HG03095 (cell line): ENCODE data around the gene TMEM9B.
"Not testable (repeated sequence)": the region's sequence is repeated elsewhere in the genome, so short reads cannot be mapped to it uniquely, and the experiment has no call there.

Experiments
- ATAC-seq: cut with Tn5 transposase; IDR thresholded peaks from one replicate; pipeline ENCODE4 v1.9.1; 2021; ENCODE audit warnings: moderate library complexity; ENCODE audit not compliant: unreplicated experiment

Gene TMEM9B

DNA sequence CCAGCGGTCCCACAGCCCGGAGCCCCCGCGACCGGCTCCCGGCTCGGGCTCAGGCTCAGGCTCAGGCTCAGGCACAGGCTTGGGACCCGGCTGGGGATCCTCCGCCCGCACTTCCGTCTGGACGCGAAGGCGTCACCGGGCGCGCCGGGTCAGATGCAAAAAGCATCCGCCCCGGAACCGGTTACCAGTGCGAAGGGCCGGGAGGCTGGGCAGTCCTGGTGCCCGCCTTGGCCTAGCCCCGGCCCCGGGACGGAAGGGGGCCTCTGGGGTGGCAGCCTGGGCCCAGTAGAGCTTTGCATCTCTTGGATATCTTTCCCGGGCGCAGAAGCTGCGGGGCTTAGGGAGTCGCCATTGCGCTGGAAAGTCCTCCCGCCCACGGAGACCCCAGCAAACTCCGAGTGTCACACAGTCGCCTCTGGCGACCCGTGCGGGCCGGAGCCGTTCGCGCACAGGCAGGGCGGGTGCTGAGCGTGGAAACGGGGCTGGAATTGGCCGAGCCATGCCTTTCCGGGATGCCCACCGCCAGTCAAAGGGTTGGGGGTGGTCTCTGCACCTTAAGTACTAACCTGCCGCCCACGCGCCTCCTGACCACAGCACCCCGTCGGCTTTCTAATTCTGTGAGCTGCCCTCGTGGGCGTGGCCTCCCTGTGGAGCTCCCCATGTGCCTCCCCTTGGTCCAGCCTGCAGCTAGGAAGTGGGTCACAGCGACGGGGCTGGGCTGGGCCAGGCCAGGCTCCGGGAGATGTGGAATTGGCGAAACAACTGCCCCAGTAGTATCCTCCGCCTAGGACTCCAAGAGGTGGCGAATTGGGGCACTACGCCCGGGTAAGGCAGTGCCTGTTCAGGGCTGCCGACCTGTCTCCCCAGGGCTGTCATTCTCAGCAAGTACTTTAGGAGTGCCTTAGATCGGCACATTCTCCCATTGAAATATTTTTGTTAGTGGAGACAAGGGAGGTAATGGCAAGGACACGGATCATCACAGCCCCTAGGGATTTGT, at the start of gene TMEM9B:
TSS of gene TMEM9B (minus strand) at position 119 of the 997 bp plus-strand sequence. CDS start 129 bp downstream, outside the sequence.
- peak; percentile 84 for ATAC-seq

DNA sequence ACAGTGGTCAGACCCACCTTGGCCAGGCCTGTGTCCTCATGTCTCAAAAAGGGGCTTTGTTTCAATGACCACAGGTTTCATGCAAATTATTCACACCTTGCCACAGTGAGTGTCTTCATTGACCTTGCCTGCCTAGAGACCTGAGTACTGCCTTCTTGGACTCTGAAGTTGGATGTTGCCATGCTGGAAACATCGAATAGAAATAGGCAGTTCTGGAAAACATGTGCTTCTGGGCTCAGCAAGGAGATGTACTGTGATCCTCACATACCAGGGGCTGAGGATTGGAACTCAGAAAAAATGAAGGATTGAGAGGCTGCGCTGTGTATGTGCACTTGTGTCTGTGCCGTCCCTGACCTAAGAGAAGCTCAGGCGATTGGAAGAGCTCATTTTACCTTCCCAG, 49.1 kb upstream of the TMEM9B start:
- no peak for ATAC-seq

- not testable (repeated sequence) for ATAC-seq
These were observed 45.3 kb upstream of the TMEM9B start for GRCh38 chr11:9009538-9009937.

DNA sequence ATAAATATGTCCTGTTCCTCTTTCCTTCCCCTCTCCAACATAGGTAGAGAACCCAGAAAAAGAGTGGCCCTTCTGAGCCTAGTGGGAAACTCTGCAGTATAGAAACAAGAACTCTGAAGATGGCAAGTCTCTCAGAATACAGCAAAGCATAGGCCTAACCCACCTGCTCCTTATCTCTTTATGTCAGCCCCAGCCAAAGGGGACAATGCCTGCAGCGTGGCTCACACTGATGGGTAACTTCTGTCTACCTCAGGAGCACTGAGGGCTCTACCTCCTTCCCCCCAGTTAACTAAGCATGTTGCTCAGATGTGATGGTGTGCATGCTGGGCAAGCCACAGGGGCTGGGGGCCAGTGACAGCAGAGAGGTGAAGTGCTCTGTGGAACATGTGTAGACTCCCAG, 44.4 kb upstream of the TMEM9B start:
- no peak for ATAC-seq

GRCh38 chr11:9008011-9008550, 43.8 kb upstream of the TMEM9B start:
- no peak for ATAC-seq

GRCh38 chr11:9005087-9005486, 40.8 kb upstream of the TMEM9B start:
- ATAC-seq, result no peak

DNA sequence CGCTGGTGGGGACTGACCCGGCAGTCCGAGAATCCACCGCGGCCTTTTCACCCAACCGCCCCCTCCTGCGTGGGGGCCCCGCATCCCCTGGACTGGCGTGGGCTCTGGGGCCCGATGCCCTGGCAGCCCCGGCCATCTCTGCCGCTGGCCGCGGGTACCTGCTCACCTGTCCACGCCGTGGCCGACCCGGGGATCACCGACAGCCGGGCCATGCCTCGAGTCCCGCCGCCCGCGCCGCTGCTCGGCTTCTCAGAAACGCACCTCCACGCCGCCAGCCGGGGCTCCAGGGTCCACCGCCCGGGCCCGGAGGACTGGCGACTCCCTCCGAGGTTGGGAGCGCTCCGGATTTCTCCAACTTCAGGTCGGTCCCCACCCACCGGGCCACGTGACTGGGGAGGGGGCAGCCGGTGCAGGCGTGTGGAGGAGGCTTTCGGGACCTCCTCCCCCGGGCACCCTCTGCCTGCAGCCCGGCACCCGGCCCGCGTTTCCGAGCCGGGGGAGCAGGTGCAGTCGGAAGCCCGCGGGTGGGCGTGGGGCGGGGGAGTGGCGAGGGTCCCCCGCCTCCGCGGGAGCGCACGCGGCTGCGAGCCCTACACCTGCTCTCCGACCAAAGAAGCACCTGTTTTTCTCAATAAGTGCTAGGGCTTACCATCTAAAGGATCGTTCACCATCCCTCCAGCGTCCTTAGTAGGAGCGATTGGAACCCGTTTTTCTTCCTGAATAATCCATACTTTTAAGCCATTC, 40.1 kb upstream of the TMEM9B start:
- no peak for ATAC-seq

- ATAC-seq, result no peak
These were observed 39.4 kb upstream of the TMEM9B start, which contains the start of gene NRIP3 for GRCh38 chr11:9003573-9004182. TSS of gene NRIP3 (minus strand) at chr11:9004001. CDS start at chr11:9003935, 66 bp downstream.

DNA sequence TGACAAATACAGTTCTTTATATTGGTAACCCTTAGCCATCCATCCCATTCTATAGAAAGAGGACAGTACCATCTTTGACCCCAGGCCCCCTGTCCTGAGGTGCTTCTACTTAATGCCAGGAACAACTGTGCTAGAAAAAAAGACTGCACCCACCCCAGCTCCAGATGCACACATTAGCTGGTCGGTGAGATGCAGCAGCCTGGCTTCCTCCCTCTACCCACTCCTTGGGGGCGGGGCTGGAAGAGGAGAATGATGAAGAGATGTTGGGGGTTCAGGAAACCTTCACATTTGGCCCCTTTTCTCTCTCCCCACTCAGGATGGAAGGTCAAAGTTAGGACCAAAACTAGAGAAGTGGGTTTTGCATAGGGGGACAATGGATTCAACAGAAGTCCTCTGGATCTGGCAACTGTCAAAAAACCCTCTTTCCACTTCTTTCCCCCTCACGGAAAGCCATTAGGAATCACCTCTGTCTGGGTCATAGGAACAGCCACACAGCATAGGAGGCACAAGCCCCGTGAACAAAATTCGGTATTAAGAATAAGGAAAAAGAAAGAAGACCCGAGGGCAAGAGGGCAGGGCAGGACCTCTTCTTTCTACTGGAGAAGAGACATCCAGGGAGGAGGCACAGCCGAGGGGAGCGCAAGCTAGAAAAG, 38.8 kb upstream of the TMEM9B start:
- ATAC-seq, result no peak

DNA sequence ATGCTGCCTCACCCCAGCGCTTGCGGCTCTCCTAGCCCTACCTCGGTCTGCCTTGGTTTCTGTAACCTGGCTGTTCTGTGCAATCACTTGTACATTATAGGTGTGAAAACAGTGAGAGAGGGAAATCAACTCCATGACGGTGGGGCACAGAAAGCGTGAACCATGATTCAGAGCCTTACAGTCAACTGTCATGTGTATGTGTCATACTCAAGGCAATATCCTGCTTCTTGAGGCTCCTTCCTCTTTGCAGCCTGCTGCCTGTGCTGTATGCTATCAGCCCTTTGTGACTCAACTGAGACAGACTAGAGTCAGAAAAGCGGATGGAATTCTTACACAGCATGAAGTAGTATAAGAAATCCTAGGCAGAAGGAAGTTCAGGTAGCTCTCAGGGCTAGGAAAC, 37.5 kb upstream of the TMEM9B start:
- ATAC-seq, result no peak

DNA sequence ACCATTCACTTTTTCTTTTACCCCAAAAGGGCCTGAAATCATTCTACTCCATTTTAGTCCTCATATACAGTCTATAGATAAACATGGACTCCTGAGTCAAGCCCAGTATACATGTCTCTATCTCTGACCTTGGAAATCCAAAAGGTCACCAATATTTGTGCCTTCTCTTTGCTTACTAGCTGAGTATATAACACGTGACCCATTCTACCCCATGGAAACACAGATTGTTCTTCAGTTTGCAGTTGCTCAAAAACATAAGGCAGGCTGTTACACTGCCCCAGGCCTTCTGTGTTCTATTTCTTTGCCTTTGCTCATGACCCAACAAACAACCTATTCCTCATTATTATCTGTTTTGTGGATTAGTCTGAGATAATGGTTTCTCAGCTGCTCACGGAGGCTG, 33.8 kb upstream of the TMEM9B start:
- no peak for ATAC-seq

GRCh38 chr11:8997451-8997850, 33.2 kb upstream of the TMEM9B start:
- no peak for ATAC-seq

DNA sequence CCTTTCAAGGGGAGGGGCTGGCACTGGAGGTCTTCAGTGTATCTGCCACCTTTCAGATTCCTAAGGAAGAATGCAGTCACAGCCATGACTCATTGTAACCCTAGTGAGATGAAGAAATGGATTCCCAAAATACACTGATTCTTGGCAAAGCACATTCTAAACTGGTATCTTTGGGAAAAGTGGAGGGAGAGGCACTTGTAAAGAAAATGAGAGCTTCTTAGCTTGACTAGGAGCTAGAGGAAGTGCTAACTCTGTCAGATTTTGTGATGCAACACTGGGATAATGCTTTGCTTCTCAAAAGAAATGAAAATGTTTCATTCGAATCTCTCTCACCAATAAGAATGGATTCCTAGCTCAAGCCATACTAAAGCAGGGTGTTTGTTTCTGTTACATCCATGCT, 25.2 kb upstream of the TMEM9B start:
- ATAC-seq, result no peak

DNA sequence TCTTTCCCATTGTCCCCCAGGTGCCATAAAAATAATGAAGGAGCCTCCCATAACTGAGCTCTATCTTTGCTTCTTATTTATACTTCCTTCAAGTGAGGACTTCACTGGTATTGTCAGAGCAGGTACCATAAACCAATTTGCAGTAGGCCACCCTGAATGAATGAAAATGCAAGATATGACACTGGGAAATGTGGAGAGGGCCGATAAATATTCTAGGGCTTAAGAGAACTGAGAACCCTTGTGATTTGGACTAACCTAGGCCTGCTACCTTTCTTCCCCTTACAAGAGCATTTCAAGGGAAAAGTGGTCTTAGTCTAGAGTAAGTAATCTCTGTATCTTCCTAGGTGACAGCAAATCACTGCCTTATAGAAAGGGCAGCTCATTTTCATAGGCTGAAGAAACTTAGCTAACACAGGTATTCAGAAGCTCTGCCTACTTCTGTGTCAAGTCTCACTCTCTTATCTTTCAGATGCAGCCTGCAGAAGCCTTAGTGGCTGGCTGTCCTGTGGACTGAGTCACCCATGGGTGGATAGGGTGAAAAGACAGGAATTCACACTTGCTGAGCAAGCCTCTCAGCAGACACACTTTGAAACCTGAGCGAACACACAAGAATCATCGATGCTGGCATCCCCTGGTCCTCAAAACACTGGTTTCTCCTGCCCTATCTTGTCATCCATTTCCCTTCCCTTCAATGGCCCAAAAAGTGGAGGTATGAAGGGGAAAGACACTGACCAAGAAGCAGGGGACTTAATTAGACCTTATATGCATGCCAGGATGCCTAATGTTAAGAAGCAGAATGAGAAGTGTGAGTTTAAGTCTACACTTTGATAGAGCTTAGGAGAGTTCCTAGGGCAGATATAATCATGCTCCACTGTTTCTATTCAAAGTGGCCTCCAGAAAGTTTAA, 24.3 kb upstream of the TMEM9B start:
- no peak for ATAC-seq

DNA sequence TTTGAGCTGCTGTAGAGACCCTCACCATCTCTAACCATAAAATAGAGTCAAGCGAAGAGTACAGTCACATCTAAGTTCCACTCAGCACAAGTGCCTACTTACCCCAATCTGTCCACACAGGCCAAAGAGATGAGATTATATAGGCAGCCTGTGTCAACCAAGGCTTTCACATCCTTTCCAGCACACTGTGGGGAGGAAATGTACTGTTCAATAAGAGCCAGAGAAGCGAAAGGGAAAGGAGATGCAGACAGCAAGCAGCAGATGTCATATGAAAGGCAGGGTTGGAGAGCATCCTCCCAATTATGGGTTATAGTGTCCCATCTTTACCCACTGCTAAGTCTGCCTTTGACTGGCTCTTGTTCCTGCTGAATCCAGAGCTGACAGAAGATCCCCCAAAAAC, 23.2 kb upstream of the TMEM9B start:
- ATAC-seq, result no peak

DNA sequence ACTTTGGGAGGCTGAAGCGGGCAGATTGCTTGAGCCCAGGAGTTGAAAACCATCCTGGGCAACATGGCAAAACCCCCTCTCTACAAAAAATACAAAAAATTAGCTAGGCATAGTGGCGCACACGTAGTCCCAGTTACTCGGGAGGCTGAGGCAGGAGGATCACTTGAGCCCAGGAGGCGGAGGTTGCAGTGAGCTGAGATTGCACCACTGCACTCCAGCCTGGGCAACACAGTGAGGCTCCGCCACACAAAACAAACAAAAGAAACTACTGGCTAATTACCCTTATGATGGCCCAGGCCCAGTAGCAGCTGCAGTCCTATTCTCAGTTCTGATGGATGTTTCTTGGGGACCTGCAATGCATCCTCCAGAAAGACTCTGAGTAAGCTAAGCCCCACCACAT, 22.5 kb upstream of the TMEM9B start:
- ATAC-seq, result not testable (repeated sequence)

DNA sequence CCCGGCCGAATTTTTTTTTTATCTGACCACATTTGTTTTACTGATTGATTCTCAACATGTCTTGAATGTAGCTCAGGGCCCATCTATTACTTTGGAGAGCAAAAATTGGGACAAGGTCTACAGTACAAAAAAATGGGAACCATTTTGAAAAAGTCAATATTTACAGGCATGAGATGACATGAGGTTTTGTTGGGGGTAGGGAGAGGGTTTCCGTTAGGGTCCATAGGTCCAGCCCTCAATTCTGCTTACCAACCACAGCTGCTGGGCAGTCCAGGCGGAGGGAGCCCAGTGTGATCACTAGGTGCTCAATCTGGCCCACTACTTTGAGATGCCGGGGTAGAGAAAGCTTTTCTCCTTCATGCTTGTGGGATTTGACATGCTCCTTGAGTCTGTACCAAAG, 21.2 kb upstream of the TMEM9B start:
- no peak for ATAC-seq

- ATAC-seq, result no peak
These were observed 19.3 kb upstream of the TMEM9B start for GRCh38 chr11:8983552-8983951.

GRCh38 chr11:8980485-8980884, 16.2 kb upstream of the TMEM9B start:
- ATAC-seq, result no peak

DNA sequence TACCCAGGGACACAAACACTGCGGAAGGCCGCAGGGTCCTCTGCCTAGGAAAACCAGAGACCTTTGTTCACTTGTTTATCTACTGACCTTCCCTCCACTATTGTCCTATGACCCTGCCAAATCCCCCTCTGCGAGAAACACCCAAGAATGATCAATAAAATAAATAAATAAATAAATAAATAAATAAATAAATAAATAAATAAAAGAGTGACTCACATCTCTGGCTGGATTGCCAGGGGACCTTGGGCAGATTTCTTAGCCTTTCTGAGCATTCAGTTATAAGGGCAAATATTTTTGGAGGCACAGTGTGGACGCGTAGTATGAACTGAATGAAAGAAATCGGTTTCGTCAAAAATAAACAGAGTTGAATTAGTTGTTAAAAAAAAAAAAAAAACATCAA, 15.1 kb upstream of the TMEM9B start:
- ATAC-seq, result not testable (repeated sequence)
